GM23338 (cell line): Measurements from ENCODE around the gene MEF2D. TPM values are rescaled to one million over a fixed set of nuclear protein-coding genes. Genes with fewer than 3 reads are reported as not detected.

Experiments
- ATAC-seq: fragments of 200-7000 bp; cut with Tn5 transposase; 3 replicates; pipeline ENCODE4 v1.9.1; 2020
- DNase-seq: peaks from one replicate; pipeline ENCODE4 v3.0.0-alpha.2; 2015; ENCODE audit warnings: low spot score
- H2AFZ ChIP-seq: fragments of 200-600 bp; sonication (generic); 2 replicates; pipeline ENCODE4 v1.8.0; 2016; ENCODE audit warnings: antibody characterized with exemption, mild to moderate bottlenecking, moderate library complexity
- H3F3A ChIP-seq: fragments of 200-600 bp; sonication (generic); replicated peaks from 2 replicates; pipeline ENCODE4 v1.8.0; 2017; ENCODE audit warnings: antibody characterized with exemption, mixed run types, low read depth
- H3K27ac ChIP-seq: fragments of 200-600 bp; sonication (generic); 2 replicates; pipeline ENCODE4 v1.6.1; 2016; ENCODE audit warnings: low read depth
- H3K27me3 ChIP-seq: fragments of 200-600 bp; sonication (generic); 2 replicates; pipeline ENCODE4 v1.8.0; 2016; ENCODE audit warnings: mild to moderate bottlenecking, mixed run types, moderate library complexity; ENCODE audit not compliant: insufficient read depth
- H3K36me3 ChIP-seq: fragments of 200-600 bp; sonication (generic); 2 replicates; pipeline ENCODE4 v1.8.0; 2016; ENCODE audit warnings: mild to moderate bottlenecking; ENCODE audit not compliant: insufficient read depth
- H3K4me1 ChIP-seq: fragments of 200-600 bp; sonication (generic); 2 replicates; pipeline ENCODE4 v1.8.0; 2016; ENCODE audit warnings: mild to moderate bottlenecking, moderate library complexity; ENCODE audit not compliant: insufficient read depth
- H3K4me2 ChIP-seq: fragments of 200-600 bp; sonication (generic); 2 replicates; pipeline ENCODE4 v1.7.1; 2017; ENCODE audit warnings: mixed run types
- H3K4me3 ChIP-seq: fragments of 200-600 bp; sonication (generic); 2 replicates; pipeline ENCODE4 v1.6.1; 2016; ENCODE audit warnings: mixed run types
- H3K79me2 ChIP-seq: fragments of 200-600 bp; sonication (generic); replicated peaks from 2 replicates; pipeline ENCODE4 v1.8.0; 2017; ENCODE audit warnings: mild to moderate bottlenecking; ENCODE audit not compliant: insufficient read depth
- H3K9me2 ChIP-seq: fragments of 200-600 bp; sonication (generic); 2 replicates; pipeline ENCODE4 v1.8.0; 2017; ENCODE audit not compliant: insufficient read depth
- H4K20me1 ChIP-seq: fragments of 200-600 bp; sonication (generic); replicated peaks from 2 replicates; pipeline ENCODE4 v1.8.0; 2017; ENCODE audit warnings: mild to moderate bottlenecking; ENCODE audit not compliant: insufficient read depth
- H3K27ac Mint-ChIP-seq: 2 replicates; pipeline ENCODE4 v1.8.0; 2020; ENCODE audit warnings: inconsistent platforms, mild to moderate bottlenecking, moderate library complexity, mixed read lengths
- H3K27me3 Mint-ChIP-seq: 3 replicates; pipeline ENCODE4 v1.8.0; 2022; ENCODE audit warnings: low read depth, mild to moderate bottlenecking, moderate library complexity, mixed read lengths, inconsistent platforms; ENCODE audit not compliant: insufficient read depth, poor library complexity
- H3K36me3 Mint-ChIP-seq: 3 replicates; pipeline ENCODE4 v1.8.0; 2021; ENCODE audit warnings: low read depth, mild to moderate bottlenecking, inconsistent platforms, moderate library complexity, mixed read lengths
- H3K4me1 Mint-ChIP-seq: 3 replicates; pipeline ENCODE4 v1.8.0; 2020; ENCODE audit warnings: mild to moderate bottlenecking, inconsistent platforms, mixed read lengths
- H3K4me3 Mint-ChIP-seq: 3 replicates; pipeline ENCODE4 v1.8.0; 2021; ENCODE audit warnings: moderate library complexity, mild to moderate bottlenecking, inconsistent platforms, mixed read lengths
- H3K9me3 Mint-ChIP-seq: 3 replicates; pipeline ENCODE4 v1.8.0; 2020; ENCODE audit warnings: moderate library complexity, mild to moderate bottlenecking, inconsistent platforms, mixed read lengths
- CREB1 ChIP-seq: fragments of 250-450 bp; sonication (Bioruptor Pico); IDR thresholded peaks from 2 replicates; pipeline ENCODE4 v1.5.0; 2020; ENCODE audit warnings: low read depth, mild to moderate bottlenecking, moderate library complexity
- JUNB ChIP-seq: IDR thresholded peaks from one replicate; pipeline ENCODE4 v1.6.1; 2016; ENCODE audit warnings: antibody characterized with exemption; ENCODE audit not compliant: unreplicated experiment
- POLR2AphosphoS5 ChIP-seq: IDR thresholded peaks from 2 replicates; pipeline ENCODE4 v1.6.1; 2016; ENCODE audit warnings: antibody characterized with exemption, low read depth
- ZNF331 ChIP-seq: fragments of 250-450 bp; sonication (Bioruptor Pico); IDR thresholded peaks from 2 replicates; pipeline ENCODE4 v1.5.0; 2020; ENCODE audit warnings: low read depth, mild to moderate bottlenecking, moderate library complexity
- ZNF462 ChIP-seq: fragments of 250-450 bp; sonication (Bioruptor Pico); IDR thresholded peaks from 2 replicates; pipeline ENCODE4 v1.5.0; 2020; ENCODE audit warnings: mild to moderate bottlenecking, moderate library complexity
- polyA plus RNA-seq: library from polyadenylated mRNA; unstranded; fragments of >200 nt; fragmentation: Nextera tagmentation; extraction: Ambion mirVana; gene quantifications from 2 replicates; pipeline ENCODE4 v1.2.1, GENCODE V29; 2016
- total RNA-seq: library from RNA; depleted of rRNA; stranded (reverse); fragments of >200 nt; shearing (Covaris generic); gene quantifications from 2 replicates; pipeline ENCODE4 v1.2.3, GENCODE V29; 2014
- TF ChIP-seq, protein P1 (sequence below): IDR thresholded peaks from one replicate; pipeline ENCODE4 v1.6.1; 2018; ENCODE audit warnings: antibody characterized with exemption; ENCODE audit not compliant: unreplicated experiment
- TF ChIP-seq, protein P2 (sequence below): IDR thresholded peaks from 2 replicates; pipeline ENCODE4 v1.6.1; 2016; ENCODE audit warnings: antibody characterized with exemption

MEF2D gene
- total and polyA plus RNA-seq, 2 experiments from 2014 or later, result 10.6 to 15.5 TPM

- TF ChIP-seq, protein P1, sequence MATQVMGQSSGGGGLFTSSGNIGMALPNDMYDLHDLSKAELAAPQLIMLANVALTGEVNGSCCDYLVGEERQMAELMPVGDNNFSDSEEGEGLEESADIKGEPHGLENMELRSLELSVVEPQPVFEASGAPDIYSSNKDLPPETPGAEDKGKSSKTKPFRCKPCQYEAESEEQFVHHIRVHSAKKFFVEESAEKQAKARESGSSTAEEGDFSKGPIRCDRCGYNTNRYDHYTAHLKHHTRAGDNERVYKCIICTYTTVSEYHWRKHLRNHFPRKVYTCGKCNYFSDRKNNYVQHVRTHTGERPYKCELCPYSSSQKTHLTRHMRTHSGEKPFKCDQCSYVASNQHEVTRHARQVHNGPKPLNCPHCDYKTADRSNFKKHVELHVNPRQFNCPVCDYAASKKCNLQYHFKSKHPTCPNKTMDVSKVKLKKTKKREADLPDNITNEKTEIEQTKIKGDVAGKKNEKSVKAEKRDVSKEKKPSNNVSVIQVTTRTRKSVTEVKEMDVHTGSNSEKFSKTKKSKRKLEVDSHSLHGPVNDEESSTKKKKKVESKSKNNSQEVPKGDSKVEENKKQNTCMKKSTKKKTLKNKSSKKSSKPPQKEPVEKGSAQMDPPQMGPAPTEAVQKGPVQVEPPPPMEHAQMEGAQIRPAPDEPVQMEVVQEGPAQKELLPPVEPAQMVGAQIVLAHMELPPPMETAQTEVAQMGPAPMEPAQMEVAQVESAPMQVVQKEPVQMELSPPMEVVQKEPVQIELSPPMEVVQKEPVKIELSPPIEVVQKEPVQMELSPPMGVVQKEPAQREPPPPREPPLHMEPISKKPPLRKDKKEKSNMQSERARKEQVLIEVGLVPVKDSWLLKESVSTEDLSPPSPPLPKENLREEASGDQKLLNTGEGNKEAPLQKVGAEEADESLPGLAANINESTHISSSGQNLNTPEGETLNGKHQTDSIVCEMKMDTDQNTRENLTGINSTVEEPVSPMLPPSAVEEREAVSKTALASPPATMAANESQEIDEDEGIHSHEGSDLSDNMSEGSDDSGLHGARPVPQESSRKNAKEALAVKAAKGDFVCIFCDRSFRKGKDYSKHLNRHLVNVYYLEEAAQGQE, result no peak
These were observed 24.5 kb upstream of the MEF2D start (continued) for GRCh38 chr1:156525071-156525501.

GRCh38 chr1:156524481-156524869 lies 23.9 kb upstream of the MEF2D start:
- peaks cover 22% of the 10 kb centered on the region for H3K4me1 Mint-ChIP-seq
- no peaks in the 10 kb centered on the region for H3K9me3 Mint-ChIP-seq
- Histone ChIP-seq H3K27ac (peak overlapping the region; percentile 15; the same call in 1 of the 2 replicates), H3K4me2 (no peak overlapping the region), H3K9me2 (no peaks in the 10 kb centered on the region), H3K27me3 (no peaks in the 10 kb centered on the region), H3F3A (no peaks in the 10 kb centered on the region), H3K79me2 (no peaks in the 10 kb centered on the region), H3K36me3 (no peaks in the 10 kb centered on the region), H2AFZ (no peak overlapping the region), H3K4me1 (peaks cover 19% of the 10 kb centered on the region; the same call in 1 of the 2 replicates), H4K20me1 (no peaks in the 10 kb centered on the region; the same call in 1 of the 2 replicates), H3K4me3 (no peak overlapping the region)
- no peak overlapping the region for H3K27ac Mint-ChIP-seq
- peaks cover 6% of the 10 kb centered on the region for H3K27me3 Mint-ChIP-seq
- DNase-seq (no peak), ATAC-seq (no peak)
- TF ChIP-seq ZNF462 (no peak), POLR2AphosphoS5 (no peak), CREB1 (CRISPR knock-in tag) (no peak), JUNB (no peak), ZNF331 (CRISPR knock-in tag) (no peak)
- TF ChIP-seq, protein P2, sequence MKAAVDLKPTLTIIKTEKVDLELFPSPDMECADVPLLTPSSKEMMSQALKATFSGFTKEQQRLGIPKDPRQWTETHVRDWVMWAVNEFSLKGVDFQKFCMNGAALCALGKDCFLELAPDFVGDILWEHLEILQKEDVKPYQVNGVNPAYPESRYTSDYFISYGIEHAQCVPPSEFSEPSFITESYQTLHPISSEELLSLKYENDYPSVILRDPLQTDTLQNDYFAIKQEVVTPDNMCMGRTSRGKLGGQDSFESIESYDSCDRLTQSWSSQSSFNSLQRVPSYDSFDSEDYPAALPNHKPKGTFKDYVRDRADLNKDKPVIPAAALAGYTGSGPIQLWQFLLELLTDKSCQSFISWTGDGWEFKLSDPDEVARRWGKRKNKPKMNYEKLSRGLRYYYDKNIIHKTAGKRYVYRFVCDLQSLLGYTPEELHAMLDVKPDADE, result no peak
- peaks cover 27% of the 10 kb centered on the region for H3K36me3 Mint-ChIP-seq
- no peak overlapping the region for H3K4me3 Mint-ChIP-seq
